Measurements from ENCODE around the gene SERINC5.

- TF ChIP-seq, protein P1, sequence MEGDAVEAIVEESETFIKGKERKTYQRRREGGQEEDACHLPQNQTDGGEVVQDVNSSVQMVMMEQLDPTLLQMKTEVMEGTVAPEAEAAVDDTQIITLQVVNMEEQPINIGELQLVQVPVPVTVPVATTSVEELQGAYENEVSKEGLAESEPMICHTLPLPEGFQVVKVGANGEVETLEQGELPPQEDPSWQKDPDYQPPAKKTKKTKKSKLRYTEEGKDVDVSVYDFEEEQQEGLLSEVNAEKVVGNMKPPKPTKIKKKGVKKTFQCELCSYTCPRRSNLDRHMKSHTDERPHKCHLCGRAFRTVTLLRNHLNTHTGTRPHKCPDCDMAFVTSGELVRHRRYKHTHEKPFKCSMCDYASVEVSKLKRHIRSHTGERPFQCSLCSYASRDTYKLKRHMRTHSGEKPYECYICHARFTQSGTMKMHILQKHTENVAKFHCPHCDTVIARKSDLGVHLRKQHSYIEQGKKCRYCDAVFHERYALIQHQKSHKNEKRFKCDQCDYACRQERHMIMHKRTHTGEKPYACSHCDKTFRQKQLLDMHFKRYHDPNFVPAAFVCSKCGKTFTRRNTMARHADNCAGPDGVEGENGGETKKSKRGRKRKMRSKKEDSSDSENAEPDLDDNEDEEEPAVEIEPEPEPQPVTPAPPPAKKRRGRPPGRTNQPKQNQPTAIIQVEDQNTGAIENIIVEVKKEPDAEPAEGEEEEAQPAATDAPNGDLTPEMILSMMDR (IDR thresholded peaks at IDR 0.05): no peak
- no peak for TF ChIP-seq TCF7L2 (IDR thresholded peaks at IDR 0.05; ENCODE audit: low read depth, low read length)
These were observed 108.6 kb downstream of the SERINC5 start for GRCh38 chr5:80147119-80147815.

Data from Panc1 (cell line).